ENCODE results near the gene RHEX. TPM values are rescaled to one million over a fixed set of nuclear protein-coding genes. Genes with fewer than 3 reads are reported as not detected.

RHEX gene
- total RNA-seq, 1 donor from 2014 or later: 0.29 TPM

- no peak overlapping the region for H3K4me3 ChIP-seq (ENCODE audit: low read depth, low read length)
- no peak for DNase-seq (ENCODE audit: low read depth)
- TF ChIP-seq CTCF (conservative IDR thresholded peaks at IDR 0.05; ENCODE audit: low read depth, low read length): no peak
Measured at GRCh38 chr1:206081856-206082255, 28.9 kb downstream of the RHEX start.

- no peak overlapping the region for H3K4me3 ChIP-seq (ENCODE audit: low read depth, low read length)
- no peak for DNase-seq (ENCODE audit: low read depth)
- TF ChIP-seq CTCF (conservative IDR thresholded peaks at IDR 0.05; ENCODE audit: low read depth, low read length): no peak
Measured at GRCh38 chr1:206082831-206083695, 30.1 kb downstream of the RHEX start.

DNA sequence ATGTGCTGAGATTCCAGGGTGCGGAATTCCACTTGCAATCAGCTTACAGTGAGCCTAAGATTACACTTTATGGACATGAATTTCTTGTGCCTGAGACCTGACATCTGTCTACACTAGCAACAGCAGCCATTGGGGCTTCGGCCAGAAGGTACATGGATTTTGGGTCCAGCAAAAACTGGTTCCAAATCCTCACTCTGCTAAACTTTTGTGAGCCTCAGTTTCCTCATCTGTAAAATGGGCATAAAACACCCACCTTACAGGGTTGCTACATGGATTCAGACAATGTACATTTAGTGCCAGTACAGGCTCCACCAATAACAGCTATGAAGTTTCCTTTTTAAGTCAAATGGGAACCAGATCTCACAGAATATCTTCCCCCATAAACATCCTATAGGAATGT, 30.8 kb downstream of the RHEX start:
- no peak for DNase-seq (ENCODE audit: low read depth)
- TF ChIP-seq CTCF (conservative IDR thresholded peaks at IDR 0.05; ENCODE audit: low read depth, low read length): no peak
- no peak overlapping the region for H3K4me3 ChIP-seq (ENCODE audit: low read depth, low read length)

DNA sequence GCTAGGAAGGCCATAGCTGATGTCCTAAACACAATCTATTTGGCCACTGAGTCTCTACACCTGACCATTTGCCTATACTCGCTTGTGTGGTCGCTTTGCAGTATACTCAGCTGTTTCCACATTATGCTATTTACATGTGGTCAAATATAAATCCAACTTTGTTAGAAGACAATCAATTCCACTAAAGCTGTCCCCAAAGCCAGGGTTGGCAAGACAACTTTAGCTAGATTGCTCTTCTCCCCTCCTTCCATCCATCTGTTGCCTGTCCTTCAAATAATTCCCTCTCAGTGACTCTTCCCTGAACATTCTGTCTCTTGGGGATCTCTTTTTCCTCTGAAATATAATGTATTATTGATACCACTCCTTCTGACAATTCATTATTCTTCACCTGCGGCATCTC, 34.1 kb downstream of the RHEX start:
- no peak overlapping the region for H3K4me3 ChIP-seq (ENCODE audit: low read depth, low read length)
- TF ChIP-seq CTCF (conservative IDR thresholded peaks at IDR 0.05; ENCODE audit: low read depth, low read length): no peak
- no peak for DNase-seq (ENCODE audit: low read depth)

DNA sequence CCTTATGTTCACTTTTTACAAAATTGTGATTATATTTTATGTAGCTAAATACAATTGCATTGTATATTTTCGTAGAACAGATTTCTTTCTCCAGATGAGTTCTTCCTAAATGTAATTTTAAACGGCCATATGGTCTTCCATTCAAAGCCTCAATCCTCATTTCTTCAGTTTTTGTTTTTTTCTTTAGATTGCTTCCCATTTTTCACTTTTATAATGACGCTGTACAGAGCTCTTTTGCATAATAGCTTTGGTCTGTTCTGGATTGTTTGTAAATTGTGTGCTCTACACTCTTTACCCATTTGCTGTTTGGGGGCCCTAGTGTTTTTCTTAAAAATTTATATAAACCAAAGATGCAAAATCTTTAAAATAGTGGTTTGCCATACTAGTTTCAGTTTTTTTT, 36.4 kb downstream of the RHEX start:
- TF ChIP-seq CTCF (conservative IDR thresholded peaks at IDR 0.05; ENCODE audit: low read depth, low read length): no peak
- no peak for DNase-seq (ENCODE audit: low read depth)
- no peak overlapping the region for H3K4me3 ChIP-seq (ENCODE audit: low read depth, low read length)

GRCh38 chr1:206094024-206094423, 41.1 kb downstream of the RHEX start:
- H3K4me3 ChIP-seq (ENCODE audit: low read depth, low read length): no peak overlapping the region
- no peak for DNase-seq (ENCODE audit: low read depth)
- no peak for TF ChIP-seq CTCF (conservative IDR thresholded peaks at IDR 0.05; ENCODE audit: low read depth, low read length)

DNA sequence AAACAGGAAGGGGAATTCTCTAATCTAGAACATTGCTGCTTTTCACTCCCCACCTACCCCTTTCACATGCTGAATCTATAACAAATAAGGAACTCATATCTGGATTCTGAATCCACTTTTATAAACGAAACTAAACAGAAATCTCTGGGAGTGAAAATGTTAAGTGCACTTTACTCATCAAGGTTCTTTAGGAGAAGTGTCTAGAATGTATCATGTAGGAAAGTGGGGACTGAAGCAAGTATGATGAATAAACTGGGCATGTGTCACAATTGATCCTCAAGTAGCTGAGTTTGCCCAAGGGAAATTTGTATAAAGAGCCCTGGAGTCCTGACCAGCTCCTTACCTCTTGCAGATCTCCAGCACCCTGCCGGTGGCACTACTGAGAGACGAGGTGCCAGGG, 44.4 kb downstream of the RHEX start:
- DNase-seq (ENCODE audit: low read depth): no peak
- H3K4me3 ChIP-seq (ENCODE audit: low read depth, low read length): no peak overlapping the region
- no peak for TF ChIP-seq CTCF (conservative IDR thresholded peaks at IDR 0.05; ENCODE audit: low read depth, low read length)
